Testis (tissue), 3 donors: ENCODE results near the gene NDRG3. TPM values are rescaled to one million over a fixed set of nuclear protein-coding genes. Genes with fewer than 3 reads are reported as not detected.

Source experiments
- polyA plus RNA-seq: library from polyadenylated mRNA; stranded (reverse); fragments of 350-450 nt; fragmentation: Illumina TruSeq; extraction: RNeasy Lipid Tissue Mini Kit (QIAGEN cat#74804); gene quantifications from one replicate; pipeline ENCODE4 v1.2.3, GENCODE V29; 2014; ENCODE audit warnings: low read depth, low replicate concordance; ENCODE audit not compliant: insufficient read depth
- small RNA-seq, 2 donors: library from RNA; depleted of rRNA; stranded (forward); fragments of <200 nt; gene quantifications; one replicate each; pipeline ENCODE3, GENCODE V24; 2016
- total RNA-seq, 2 donors: library from RNA; depleted of rRNA; stranded (reverse); fragments of >200 nt; gene quantifications; one replicate each; pipeline ENCODE4 v1.2.3, GENCODE V29; 2016

The NDRG3 gene
- total and polyA plus RNA-seq, 3 donors from 2014 or later: 65.3 to 202 (median 70.7) TPM

Small RNAs within 50 kb of the gene (small RNA-seq; reads per million reads assigned to genes)
- 0 reads per million in 2 donors for gene RF00019

Other genes with a start within 250 kb of the NDRG3 start
- gene MYL9, start 204.6 kb downstream of the NDRG3 start, total RNA-seq: 100 to 1,000 TPM; 177 to 265 TPM
- 594 TPM for gene MYL9, start 204.6 kb downstream of the NDRG3 start, polyA plus RNA-seq
- 10 to 100 TPM; 34.3 to 37.2 TPM for gene TGIF2, start 172.5 kb downstream of the NDRG3 start, total RNA-seq
- 24.0 TPM for gene TGIF2, start 172.5 kb downstream of the NDRG3 start, polyA plus RNA-seq
- 10 to 100 TPM; 75.7 to 81.3 TPM for gene RAB5IF, start 140.3 kb downstream of the NDRG3 start, total RNA-seq
- 93.1 TPM for gene RAB5IF, start 140.3 kb downstream of the NDRG3 start, polyA plus RNA-seq
- gene SLA2, start 99.9 kb downstream of the NDRG3 start, total RNA-seq: under 1 TPM; 0.47 to 0.87 TPM
- gene SLA2, start 99.9 kb downstream of the NDRG3 start, polyA plus RNA-seq: 1.1 TPM
- gene DSN1, start 27.7 kb upstream of the NDRG3 start, total RNA-seq: 10 to 100 TPM; 24.6 to 30.2 TPM
- gene DSN1, start 27.7 kb upstream of the NDRG3 start, polyA plus RNA-seq: 38.6 TPM
- gene TLDC2, start 130.0 kb upstream of the NDRG3 start, total RNA-seq: 1 to 10 TPM; 2.8 to 3.4 TPM
- 2.9 TPM for gene TLDC2, start 130.0 kb upstream of the NDRG3 start, polyA plus RNA-seq
- gene SAMHD1, start 205.6 kb upstream of the NDRG3 start, total RNA-seq: 10 to 100 TPM; 61.9 to 79.0 TPM
- 38.7 TPM for gene SAMHD1, start 205.6 kb upstream of the NDRG3 start, polyA plus RNA-seq